GM12892 (cell line): ENCODE data around the gene C7orf25.

Source experiments
- POLR2A ChIP-seq: IDR thresholded peaks from 2 replicates; pipeline ENCODE4 v1.6.1; 2011; ENCODE audit warnings: low read depth, low read length, control low read depth
- POLR2AphosphoS5 ChIP-seq: IDR thresholded peaks from 2 replicates; pipeline ENCODE4 v1.6.1; 2011; ENCODE audit warnings: low read depth, low read length, control low read depth
- TAF1 ChIP-seq: IDR thresholded peaks from 2 replicates; pipeline ENCODE4 v1.6.1; 2011; ENCODE audit warnings: low read depth, mild to moderate bottlenecking, control low read depth, low read length, borderline replicate concordance

DNA sequence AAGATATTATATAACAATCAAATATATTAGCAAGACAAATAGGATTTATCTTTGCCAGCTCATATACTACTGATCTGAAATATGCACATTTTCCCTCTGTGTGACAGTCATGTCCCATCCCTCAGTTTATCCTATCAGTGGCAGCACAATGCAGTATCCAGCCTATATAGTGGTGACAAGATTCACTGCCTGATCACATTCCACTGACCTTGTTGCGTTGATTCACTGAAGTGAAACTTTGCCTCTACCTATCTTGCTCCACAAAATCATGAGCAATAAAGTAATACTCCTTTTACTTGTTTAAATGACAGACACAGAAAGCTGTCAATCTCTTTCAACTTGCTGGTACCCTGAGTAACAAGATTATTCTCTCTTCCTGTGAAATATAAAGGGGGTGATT is 13.8 kb upstream of the C7orf25 start:
- TF ChIP-seq POLR2AphosphoS5: no peak
- no peak for TF ChIP-seq POLR2A
- TF ChIP-seq TAF1: no peak
